H1 (cell line): Measurements from ENCODE around the gene TEKTIP1. TPM values are rescaled to one million over a fixed set of nuclear protein-coding genes. Genes with fewer than 3 reads are reported as not detected.

ENCODE experiments used
- CTCF ChIA-PET: fragments of 300-600 bp; sonication (Branson Sonifier 250); formaldehyde crosslinking; loops from one replicate; lab custom pipeline; 2021; ENCODE audit not compliant: partially characterized antibody; lab: Charles Lee
- POLR2A ChIA-PET: fragments of 300-600 bp; sonication (Branson Sonifier 250); formaldehyde crosslinking; loops from one replicate; lab custom pipeline; 2021; ENCODE audit warnings: inconsistent platforms; ENCODE audit not compliant: partially characterized antibody; lab: Charles Lee
- DNase-seq, 2 experiments: peaks; one replicate each; pipeline versions ENCODE4 v3.0.0 to v3.0.0-alpha.2; 2010 to 2022; ENCODE audit warnings: low spot score in 2 of 2, low read depth in 1 of 2, mixed read lengths in 1 of 2
- FAIRE-seq: peaks from 2 replicates; lab custom pipeline; 2011; peaks lifted over from hg19 to GRCh38; lab: Jason Lieb, UNC
- H2AFZ ChIP-seq: 2 replicates; pipeline ENCODE4 v1.8.1; 2012; ENCODE audit warnings: low read length, inconsistent platforms
- H2AK5ac ChIP-seq: 2 replicates; pipeline ENCODE4 v1.6.1; 2013; ENCODE audit warnings: low read depth, low read length
- H2BK120ac ChIP-seq: replicated peaks from 2 replicates; pipeline ENCODE3; 2013; ENCODE audit warnings: low read depth, low read length, inconsistent platforms
- H2BK12ac ChIP-seq: 2 replicates; pipeline ENCODE4 v1.6.1; 2013; ENCODE audit warnings: low read depth, low read length
- H2BK15ac ChIP-seq: 2 replicates; pipeline ENCODE4 v1.6.1; 2013; ENCODE audit warnings: low read length
- H2BK20ac ChIP-seq: 2 replicates; pipeline ENCODE4 v1.6.1; 2013; ENCODE audit warnings: low read length
- H2BK5ac ChIP-seq: 2 replicates; pipeline ENCODE4 v1.6.1; 2013; ENCODE audit warnings: low read depth, low read length
- H3K14ac ChIP-seq: 2 replicates; pipeline ENCODE4 v1.6.1; 2013; ENCODE audit warnings: inconsistent platforms; ENCODE audit not compliant: insufficient read length
- H3K18ac ChIP-seq: 2 replicates; pipeline ENCODE4 v1.6.1; 2013; ENCODE audit warnings: low read length; ENCODE audit errors: extremely low read depth
- H3K23ac ChIP-seq: 2 replicates; pipeline ENCODE4 v1.6.1; 2013; ENCODE audit warnings: inconsistent platforms; ENCODE audit not compliant: insufficient read length
- H3K23me2 ChIP-seq: 2 replicates; pipeline ENCODE4 v1.6.1; 2013; ENCODE audit warnings: low read depth, low read length
- H3K27ac ChIP-seq: 2 replicates; pipeline ENCODE4 v1.6.1; 2011; ENCODE audit warnings: low read depth, low read length, inconsistent platforms
- H3K27me3 ChIP-seq, 4 experiments: replicated peaks in 1 of 4; 1 replicate in 1 of 4; 2 replicates in 3 of 4; pipeline versions ENCODE4 v1.6.1 to v1.8.1; 2011 to 2013; ENCODE audit warnings: low read length in 3 of 4, mild to moderate bottlenecking in 3 of 4, inconsistent platforms in 2 of 4, mixed read lengths in 2 of 4, moderate library complexity in 1 of 4; ENCODE audit not compliant: control insufficient read depth in 3 of 4, insufficient read depth in 3 of 4; ENCODE audit errors: extremely low read depth in 1 of 4
- H3K36me3 ChIP-seq, 4 experiments: 2 replicates each; pipeline versions ENCODE4 v1.6.1 to v1.8.1; 2011 to 2013; ENCODE audit warnings: mild to moderate bottlenecking in 4 of 4, low read length in 3 of 4, moderate library complexity in 2 of 4, control low read depth in 1 of 4, inconsistent platforms in 1 of 4; ENCODE audit not compliant: insufficient read depth in 4 of 4, control insufficient read depth in 2 of 4
- H3K4ac ChIP-seq: replicated peaks from 2 replicates; pipeline ENCODE3; 2013; ENCODE audit warnings: low read length, low read depth, mixed read lengths, inconsistent platforms; ENCODE audit not compliant: insufficient read length
- H3K4me1 ChIP-seq, 4 experiments: replicated peaks in 1 of 4; 1 replicate in 1 of 4; 2 replicates in 3 of 4; pipeline versions ENCODE4 v1.6.1 to v1.8.1; 2011 to 2013; ENCODE audit warnings: low read length in 3 of 4, inconsistent platforms in 2 of 4, mixed read lengths in 1 of 4; ENCODE audit not compliant: insufficient read depth in 4 of 4, control insufficient read depth in 3 of 4
- H3K4me2 ChIP-seq, 2 experiments: 2 replicates each; pipeline versions ENCODE4 v1.6.1 to v1.8.1; 2011 to 2013; ENCODE audit warnings: low read depth in 2 of 2, low read length in 2 of 2, control low read depth in 1 of 2, inconsistent platforms in 1 of 2, mild to moderate bottlenecking in 1 of 2; ENCODE audit not compliant: insufficient read depth in 1 of 2
- H3K4me3 ChIP-seq, 4 experiments: fragments of 200-600, 300-600 bp in 1 of 4; sonication (generic), shearing (Covaris generic), sonication (Bioruptor Twin) in 1 of 4; 2 replicates each; pipeline versions ENCODE4 v1.5.1 to v1.8.1; 2011 to 2016; ENCODE audit warnings: low read length in 4 of 4, low read depth in 3 of 4, control low read depth in 2 of 4, inconsistent platforms in 2 of 4, mild to moderate bottlenecking in 2 of 4, mixed read lengths in 1 of 4, moderate library complexity in 1 of 4; ENCODE audit not compliant: insufficient read depth in 2 of 4; ENCODE audit errors: extremely low read depth in 1 of 4
- H3K56ac ChIP-seq: replicated peaks from 2 replicates; pipeline ENCODE3; 2013; ENCODE audit warnings: low read depth, mild to moderate bottlenecking, mixed read lengths, low read length, inconsistent platforms; ENCODE audit not compliant: insufficient read length
- H3K79me1 ChIP-seq: 2 replicates; pipeline ENCODE4 v1.6.1; 2013; ENCODE audit warnings: low read depth, low read length, control low read depth
- H3K79me2 ChIP-seq, 2 experiments: 2 replicates each; pipeline versions ENCODE4 v1.6.1 to v1.8.1; 2012 to 2013; ENCODE audit warnings: low read length in 2 of 2, mild to moderate bottlenecking in 2 of 2, inconsistent platforms in 1 of 2; ENCODE audit not compliant: insufficient read depth in 2 of 2, control insufficient read depth in 1 of 2
- H3K9ac ChIP-seq, 4 experiments: replicated peaks in 1 of 4; 1 replicate in 1 of 4; 2 replicates in 3 of 4; pipeline versions ENCODE4 v1.6.1 to v1.8.1; 2011 to 2013; ENCODE audit warnings: low read depth in 3 of 4, low read length in 3 of 4, control low read depth in 2 of 4, mild to moderate bottlenecking in 2 of 4, moderate library complexity in 2 of 4, inconsistent platforms in 1 of 4; ENCODE audit errors: extremely low read depth in 1 of 4
- H3K9me3 ChIP-seq, 2 experiments: 2 replicates each; pipeline versions ENCODE4 v1.6.1 to v1.8.1; 2012 to 2013; ENCODE audit warnings: mild to moderate bottlenecking in 2 of 2, moderate library complexity in 2 of 2, control low read depth in 1 of 2, inconsistent platforms in 1 of 2, low read depth in 1 of 2, low read length in 1 of 2, mixed read lengths in 1 of 2; ENCODE audit not compliant: insufficient read depth in 2 of 2
- H4K20me1 ChIP-seq, 2 experiments: replicated peaks in 1 of 2; 2 replicates each; pipeline versions ENCODE3 to v1.8.1; 2011 to 2013; ENCODE audit warnings: inconsistent platforms in 2 of 2, low read length in 2 of 2, mild to moderate bottlenecking in 1 of 2; ENCODE audit not compliant: insufficient read depth in 2 of 2, control insufficient read depth in 1 of 2
- H4K5ac ChIP-seq: 2 replicates; pipeline ENCODE4 v1.6.1; 2013; ENCODE audit warnings: low read length, low read depth, mixed read lengths, inconsistent platforms; ENCODE audit not compliant: insufficient read length
- H4K8ac ChIP-seq: 2 replicates; pipeline ENCODE4 v1.8.0; 2013; ENCODE audit warnings: mild to moderate bottlenecking, moderate library complexity, low read length, inconsistent platforms; ENCODE audit not compliant: insufficient read depth; ENCODE audit errors: extremely low read depth
- H4K91ac ChIP-seq: replicated peaks from 2 replicates; pipeline ENCODE3; 2013; ENCODE audit warnings: low read length, mixed read lengths, inconsistent platforms; ENCODE audit not compliant: insufficient read length
- CHD1 ChIP-seq: IDR thresholded peaks from 2 replicates; pipeline ENCODE4 v1.6.1; 2012; ENCODE audit warnings: low read depth, low read length, improper control_type of control experiment
- E2F6 ChIP-seq: IDR thresholded peaks from 2 replicates; pipeline ENCODE4 v1.6.1; 2012; ENCODE audit warnings: inconsistent platforms
- JUN ChIP-seq: IDR thresholded peaks from 2 replicates; pipeline ENCODE4 v1.6.1; 2011; ENCODE audit warnings: low read depth, mild to moderate bottlenecking, improper control_type of control experiment, low read length
- POU5F1 ChIP-seq: IDR thresholded peaks from 2 replicates; pipeline ENCODE4 v1.6.1; 2011; ENCODE audit warnings: low read depth, mild to moderate bottlenecking, low read length, moderate library complexity
- YY1 ChIP-seq: IDR thresholded peaks from 2 replicates; pipeline ENCODE4 v1.6.1; 2011; ENCODE audit warnings: low read depth, mild to moderate bottlenecking, low read length
- WGBS, 2 experiments: shearing (Covaris generic) in 1 of 2; methylation state at CpG; one replicate each; pipeline versions ENCODE4 v1.1.6 to v1.1.7; 2013 to 2015; ENCODE audit warnings: low lambda C conversion rate in 2 of 2, mixed read lengths in 2 of 2, inconsistent platforms in 1 of 2, low coverage in 1 of 2, missing lambda C conversion rate in 1 of 2; ENCODE audit not compliant: insufficient replicate concordance in 2 of 2, insufficient coverage in 1 of 2, insufficient read length in 1 of 2; ENCODE audit errors: extremely low coverage in 1 of 2, missing lambda C conversion rate in 1 of 2; 5-methylcytosine and 5-hydroxymethylcytosine counted together
- polyA plus RNA-seq, 7 experiments: library from polyadenylated mRNA; depleted of rRNA in 3 of 7; stranded (reverse) in 5 of 7; unstranded in 2 of 7; fragments of >200 nt in 5 of 7; fragments of 200-250 nt in 2 of 7; gene quantifications; 1 replicate in 5 of 7; 2 replicates in 1 of 7; 4 replicates in 1 of 7; pipeline versions ENCODE4 v1.2.1 to v1.2.3, GENCODE V29; 2011 to 2013; ENCODE audit warnings: missing spikeins in 2 of 7, mixed read lengths in 2 of 7
- total RNA-seq: library from RNA; stranded (reverse); fragmentation: NEBNext Ultra II Directional; extraction: Animal tissue kit (Norgen Biotek cat#: 25700); gene quantifications from 2 replicates; pipeline ENCODE4 v1.2.1, GENCODE V29; 2021

TEKTIP1 gene
- total and polyA plus RNA-seq, 2 of the 8 experiments (the other 6 are each of a cell fraction or from before 2014, with no cell fraction given), result 1.1 TPM; not detected in 1

GRCh38 chr19:3548606-3549005 lies 9.6 kb downstream of the TEKTIP1 start:
- FAIRE-seq, result no peak
- Histone ChIP-seq H3K23me2 (no peaks in the 10 kb centered on the region), H2BK12ac (no peak overlapping the region), H4K20me1 (peaks cover 8 to 29% of the 10 kb centered on the region in 2 experiments), H3K27me3 (no peaks in the 10 kb centered on the region), H2AFZ (no peak overlapping the region), H3K36me3 (peaks cover 0 to 5% (median 1%) of the 10 kb centered on the region in 4 experiments; a peak in 2 of 8 replicates), H3K4ac (no peak overlapping the region), H2BK20ac (no peak overlapping the region), H3K9ac (no peak overlapping the region), H3K4me2 (no peak overlapping the region), H3K79me2 (no peaks in the 10 kb centered on the region), H3K79me1 (peaks cover 2% of the 10 kb centered on the region; the same call in 1 of the 2 replicates), H2AK5ac (no peak overlapping the region), H3K14ac (no peak overlapping the region), H4K8ac (no peak overlapping the region), H4K5ac (no peak overlapping the region), H3K4me3 (no peak overlapping the region), H2BK5ac (no peak overlapping the region), H2BK15ac (no peak overlapping the region), H3K18ac (no peak overlapping the region), H3K9me3 (no peaks in the 10 kb centered on the region), H3K27ac (no peak overlapping the region), H2BK120ac (no peak overlapping the region), H3K23ac (no peak overlapping the region), H4K91ac (no peak overlapping the region), H3K56ac (no peak overlapping the region), H3K4me1 (no peaks in the 10 kb centered on the region)
- no peak for DNase-seq
- TF ChIP-seq E2F6 (0 out of 2 replicates have a peak, but pooled peaks have one; percentile 31), YY1 (no peak), JUN (no peak), CHD1 (no peak), POU5F1 (no peak)
- ChIA-PET CTCF (interaction anchor here (0.9 to 7.5 kb wide), 9 partner anchors 9 to 38 kb away, joined by 3 to 66 read pairs (median 4); partner anchors contain the start of genes MFSD12 and TEKTIP1), POLR2A (interaction anchor here (0.8 to 2.3 kb wide), 7 partner anchors 9 to 47 kb away, joined by 3 to 11 read pairs (median 4); partner anchors contain the start of gene MFSD12)
- WGBS, 2 experiments, result 84% methylated on average over 14 of the region's 14 CpGs; no CpG with 5 or more reads in 1 of the 2 experiments
